Peyer's patch (tissue), 4 donors: ENCODE results near the gene STK10. TPM values are rescaled to one million over a fixed set of nuclear protein-coding genes. Genes with fewer than 3 reads are reported as not detected.

Source experiments
- DNase-seq, 3 donors: peaks; one replicate each; pipeline ENCODE4 v3.0.0-alpha.2; 2017 to 2019
- H3K27ac ChIP-seq, 4 donors: fragments of 200-600 bp; sonication (generic); one replicate each; pipeline ENCODE4 v1.5.1; 2016 to 2019
- H3K27me3 ChIP-seq, 2 donors: fragments of 200-600 bp; sonication (generic); one replicate each; pipeline ENCODE4 v1.5.1; 2019
- H3K36me3 ChIP-seq, 3 donors: fragments of 200-600 bp; sonication (generic); one replicate each; pipeline ENCODE4 v1.5.1; 2016 to 2019
- H3K4me1 ChIP-seq, 4 donors: fragments of 200-600 bp; sonication (generic); one replicate each; pipeline ENCODE4 v1.5.1; 2016 to 2019
- H3K4me3 ChIP-seq, 4 donors: fragments of 200-600 bp; sonication (generic); 1 replicate in 3 of 4; 2 replicates in 1 of 4; pipeline ENCODE4 v1.5.1; 2016 to 2019; ENCODE audit warnings: mild to moderate bottlenecking in 1 of 4
- H3K9me3 ChIP-seq, 4 donors: fragments of 200-600 bp; sonication (generic); one replicate each; pipeline ENCODE4 v1.5.1; 2016 to 2019; ENCODE audit warnings: mild to moderate bottlenecking in 1 of 4
- POLR2A ChIP-seq, 2 donors: fragments of 450-650 bp; IDR thresholded peaks; one replicate each; pipeline ENCODE4 v1.5.1; 2017; ENCODE audit warnings: antibody characterized with exemption in 2 of 2, mild to moderate bottlenecking in 2 of 2, moderate library complexity in 2 of 2
- total RNA-seq, 4 donors: library from RNA; depleted of rRNA; stranded (reverse); fragments of >200 nt; gene quantifications; one replicate each; pipeline ENCODE4 v1.1.0, GENCODE V29; 2016
- TF ChIP-seq, protein P1 (sequence below), 6 experiments: fragments of 450-650 bp in 4 of 6; fragments of 200-600 bp in 2 of 6; sonication (generic) in 1 of 6; IDR thresholded peaks; one replicate each; pipeline ENCODE4 v1.5.1; 2017 to 2019; ENCODE audit warnings: antibody characterized with exemption in 6 of 6, mild to moderate bottlenecking in 3 of 6, moderate library complexity in 1 of 6

The STK10 gene
- total RNA-seq, 4 donors from 2014 or later, result 26.3 to 202 (median 68.1) TPM

DNA sequence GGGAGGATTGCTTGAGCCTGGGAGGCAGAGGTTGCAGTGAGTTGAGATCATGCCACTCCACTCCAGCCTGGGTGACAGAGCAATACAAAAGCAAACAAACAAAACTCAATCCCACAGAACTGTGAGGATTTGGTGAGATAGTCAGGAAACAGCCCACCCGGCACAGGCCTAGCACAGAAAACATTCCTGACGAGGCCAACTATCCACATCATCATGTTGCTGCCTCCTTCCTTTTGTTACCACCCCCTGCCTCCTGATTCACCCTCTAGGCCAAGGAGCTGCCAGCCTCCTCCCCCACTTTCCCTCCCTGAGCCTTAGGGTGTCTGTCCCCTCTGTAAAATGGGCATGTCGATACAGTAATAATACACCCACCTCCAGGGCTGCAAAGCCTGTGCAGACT, 39.0 kb downstream of the STK10 start:
- no peak overlapping the region for H3K4me3 ChIP-seq
- peaks cover 0 to 6% (median 0%) of the 10 kb centered on the region in 3 donors for H3K36me3 ChIP-seq
- no peak for DNase-seq
- H3K27ac ChIP-seq, result no peak overlapping the region
- H3K27me3 ChIP-seq, result no peaks in the 10 kb centered on the region
- no peak for TF ChIP-seq POLR2A (IDR thresholded peaks at IDR 0.05)
- TF ChIP-seq, protein P1, sequence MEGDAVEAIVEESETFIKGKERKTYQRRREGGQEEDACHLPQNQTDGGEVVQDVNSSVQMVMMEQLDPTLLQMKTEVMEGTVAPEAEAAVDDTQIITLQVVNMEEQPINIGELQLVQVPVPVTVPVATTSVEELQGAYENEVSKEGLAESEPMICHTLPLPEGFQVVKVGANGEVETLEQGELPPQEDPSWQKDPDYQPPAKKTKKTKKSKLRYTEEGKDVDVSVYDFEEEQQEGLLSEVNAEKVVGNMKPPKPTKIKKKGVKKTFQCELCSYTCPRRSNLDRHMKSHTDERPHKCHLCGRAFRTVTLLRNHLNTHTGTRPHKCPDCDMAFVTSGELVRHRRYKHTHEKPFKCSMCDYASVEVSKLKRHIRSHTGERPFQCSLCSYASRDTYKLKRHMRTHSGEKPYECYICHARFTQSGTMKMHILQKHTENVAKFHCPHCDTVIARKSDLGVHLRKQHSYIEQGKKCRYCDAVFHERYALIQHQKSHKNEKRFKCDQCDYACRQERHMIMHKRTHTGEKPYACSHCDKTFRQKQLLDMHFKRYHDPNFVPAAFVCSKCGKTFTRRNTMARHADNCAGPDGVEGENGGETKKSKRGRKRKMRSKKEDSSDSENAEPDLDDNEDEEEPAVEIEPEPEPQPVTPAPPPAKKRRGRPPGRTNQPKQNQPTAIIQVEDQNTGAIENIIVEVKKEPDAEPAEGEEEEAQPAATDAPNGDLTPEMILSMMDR (IDR thresholded peaks at IDR 0.05), result no peak
- H3K9me3 ChIP-seq, result no peaks in the 10 kb centered on the region
- peaks cover 0 to 38% (median 9%) of the 10 kb centered on the region in 4 donors for H3K4me1 ChIP-seq

- Histone ChIP-seq H3K27me3 (no peaks in the 10 kb centered on the region), H3K4me1 (peaks cover 0 to 44% (median 9%) of the 10 kb centered on the region in 4 donors), H3K4me3 (no peak overlapping the region), H3K27ac (peak overlapping the region in 1 of 4 donors; percentile 32), H3K36me3 (no peaks in the 10 kb centered on the region), H3K9me3 (no peaks in the 10 kb centered on the region)
- TF ChIP-seq, protein P1 (IDR thresholded peaks at IDR 0.05), result no peak
- DNase-seq, result peak in 1 of 3 donors; percentile 39
Measured at GRCh38 chr5:172148381-172148780, 39.6 kb downstream of the STK10 start.

- DNase-seq, result peak in 2 of 3 donors; percentile 71 to 73
- peaks cover 0 to 50% (median 9%) of the 10 kb centered on the region in 4 donors for H3K4me1 ChIP-seq
Measured at GRCh38 chr5:172147857-172148256, 40.2 kb downstream of the STK10 start.

DNA sequence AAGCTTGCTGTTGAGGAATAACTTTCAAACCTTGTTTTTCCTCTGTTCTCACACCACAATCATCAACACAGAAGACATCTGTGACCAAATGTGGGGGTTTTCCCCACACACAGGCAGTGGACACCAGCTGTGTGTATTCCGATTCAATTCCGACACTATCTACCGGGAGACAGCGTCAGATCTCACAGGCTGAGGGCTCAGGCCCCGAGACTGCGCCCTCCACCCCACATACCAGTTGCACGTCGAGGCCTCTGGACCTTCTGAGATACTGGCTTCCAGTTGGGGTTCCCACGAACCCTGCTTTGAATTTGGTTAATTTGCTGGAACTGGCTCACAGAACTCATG, 41.3 kb downstream of the STK10 start:
- H3K27ac ChIP-seq, result peak overlapping the region in 2 of 4 donors; percentile 28 to 44
- no peaks in the 10 kb centered on the region for H3K27me3 ChIP-seq
- no peaks in the 10 kb centered on the region for H3K9me3 ChIP-seq
- H3K4me1 ChIP-seq, result peaks cover 0 to 61% (median 9%) of the 10 kb centered on the region in 4 donors
- H3K36me3 ChIP-seq, result no peaks in the 10 kb centered on the region
- H3K4me3 ChIP-seq, result no peak overlapping the region
- no peak for TF ChIP-seq POLR2A (IDR thresholded peaks at IDR 0.05)
- TF ChIP-seq, protein P1 (IDR thresholded peaks at IDR 0.05), result no peak
- peak in 1 of 3 donors; percentile 29 for DNase-seq

More at GRCh38 chr5:172147857-172148256, 40.2 kb downstream of the STK10 start:
- Histone ChIP-seq H3K9me3 (no peaks in the 10 kb centered on the region), H3K4me3 (no peak overlapping the region), H3K27ac (peak overlapping the region in 2 of 4 donors; percentile 32 to 41), H3K36me3 (no peaks in the 10 kb centered on the region), H3K27me3 (no peaks in the 10 kb centered on the region)
- TF ChIP-seq POLR2A (IDR thresholded peaks at IDR 0.05), result no peak

DNA sequence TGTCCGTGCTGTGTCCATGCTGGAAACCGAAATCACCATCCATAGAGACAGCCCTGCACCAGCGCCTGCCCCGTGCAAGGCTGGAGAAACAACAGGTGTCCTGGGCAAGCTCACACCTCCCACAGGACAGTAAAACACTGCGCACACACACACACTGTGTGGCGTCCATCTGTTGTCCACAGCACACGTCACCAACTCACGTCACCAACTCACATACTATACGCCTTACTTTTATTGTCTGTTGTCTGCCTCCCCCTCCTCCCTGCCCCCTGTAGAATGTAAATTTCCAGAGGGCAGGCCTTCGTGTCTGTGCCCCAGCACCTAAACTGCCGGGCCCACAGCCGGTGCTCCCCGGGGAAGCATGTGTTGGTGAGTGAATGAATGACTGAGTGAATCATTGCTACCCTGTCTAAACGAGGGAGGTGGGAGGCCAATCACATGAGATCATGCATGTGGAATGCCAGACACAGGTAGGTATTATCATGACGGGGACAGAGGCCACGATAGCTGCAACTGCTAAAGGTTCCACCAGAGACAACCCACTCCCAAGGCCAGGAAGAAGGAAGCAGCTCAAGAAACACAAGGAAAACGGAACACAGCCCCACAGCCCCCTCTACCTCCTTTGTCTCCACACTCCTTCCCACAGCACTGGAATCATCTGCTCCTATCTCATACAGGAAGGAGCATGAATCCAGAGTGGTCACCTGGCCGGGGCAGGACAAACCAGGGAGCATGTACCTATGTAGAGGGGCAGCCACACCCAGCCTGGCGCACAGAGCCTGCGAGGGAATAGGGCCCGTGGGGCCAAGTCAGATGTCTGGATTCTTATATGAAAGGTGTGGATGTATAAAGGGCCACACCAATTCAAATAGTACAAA, 41.9 kb downstream of the STK10 start:
- TF ChIP-seq, protein P1 (IDR thresholded peaks at IDR 0.05), result no peak
- TF ChIP-seq POLR2A (IDR thresholded peaks at IDR 0.05), result no peak
- peaks cover 0 to 62% (median 5%) of the 10 kb centered on the region in 4 donors for H3K4me1 ChIP-seq
- H3K9me3 ChIP-seq, result no peaks in the 10 kb centered on the region
- DNase-seq, result peak in 1 of 3 donors; percentile 58
- no peaks in the 10 kb centered on the region for H3K27me3 ChIP-seq
- no peaks in the 10 kb centered on the region for H3K36me3 ChIP-seq
- peak overlapping the region in 2 of 4 donors; percentile 28 to 44 for H3K27ac ChIP-seq
- H3K4me3 ChIP-seq, result no peak overlapping the region
